Ovary (tissue), 9 donors: ENCODE data around the gene VWA5B1. TPM values are rescaled to one million over a fixed set of nuclear protein-coding genes. Genes with fewer than 3 reads are reported as not detected.

Source experiments
- DNase-seq, 5 donors: peaks; one replicate each; pipeline ENCODE4 v3.0.0-alpha.2; 2019 to 2020
- H3K27ac ChIP-seq, 2 donors: fragments of 200-600 bp; one replicate each; pipeline versions ENCODE4 v1.5.1 to v1.8.0; 2019 to 2022
- H3K27me3 ChIP-seq: fragments of 200-600 bp; one replicate; pipeline ENCODE4 v1.8.0; 2022
- H3K36me3 ChIP-seq: fragments of 200-600 bp; sonication (generic); one replicate; pipeline ENCODE4 v1.5.1; 2019
- H3K4me1 ChIP-seq: one replicate; pipeline ENCODE4 v1.8.1; 2013; ENCODE audit warnings: mild to moderate bottlenecking, moderate library complexity; ENCODE audit not compliant: insufficient read depth
- H3K4me3 ChIP-seq: fragments of 200-600 bp; sonication (generic); one replicate; pipeline ENCODE4 v1.5.1; 2017
- H3K9me3 ChIP-seq, 2 donors: fragments of 200-600 bp in 1 of 2; sonication (generic) in 1 of 2; one replicate each; pipeline versions ENCODE4 v1.5.1 to v1.8.1; 2013 to 2019; ENCODE audit warnings: mild to moderate bottlenecking in 1 of 2, moderate library complexity in 1 of 2
- CTCF ChIP-seq, 3 donors: fragments of 450-650 bp in 2 of 3; fragments of 200-600 bp in 1 of 3; IDR thresholded peaks; one replicate each; pipeline versions ENCODE4 v1.5.1 to v1.8.0; 2016 to 2022; ENCODE audit warnings: antibody characterized with exemption in 3 of 3, mild to moderate bottlenecking in 1 of 3
- EP300 ChIP-seq: sonication (generic); formaldehyde crosslinking; IDR thresholded peaks from one replicate; pipeline ENCODE4 v1.6.1; 2017; ENCODE audit warnings: antibody characterized with exemption
- POLR2A ChIP-seq: fragments of 450-650 bp; IDR thresholded peaks from one replicate; pipeline ENCODE4 v1.6.1; 2017; ENCODE audit warnings: antibody characterized with exemption, mild to moderate bottlenecking, moderate library complexity
- WGBS, 3 donors: extraction: QIAGEN DNeasy Blood & Tissue Kit in 1 of 3; methylation state at CpG; one replicate each; pipeline versions ENCODE4 v1.1.5 to v1.1.7; 2013 to 2017; 5-methylcytosine and 5-hydroxymethylcytosine counted together
- intact Hi-C, 4 donors: fragments of 100-400 bp; cut with DNase I; formaldehyde crosslinking; loops; one replicate each; pipeline versions ENCODE4 v1.11.0 to v1.15.1; 2022 to 2023
- polyA plus RNA-seq, 2 donors: library from polyadenylated mRNA; stranded (reverse); fragments of 200-250 nt in 1 of 2; fragments of 350-450 nt in 1 of 2; fragmentation: Illumina TruSeq in 1 of 2; extraction: RNeasy Lipid Tissue Mini Kit (QIAGEN cat#74804) in 1 of 2; gene quantifications; one replicate each; pipeline ENCODE4 v1.2.3, GENCODE V29; 2013 to 2014
- total RNA-seq, 7 donors: library from RNA; depleted of rRNA in 2 of 7; stranded (reverse); fragments of >200 nt in 2 of 7; fragmentation: NEBNext Ultra II Directional in 3 of 7; extraction: Animal tissue kit (Norgen Biotek cat#: 25700) in 3 of 7; gene quantifications; one replicate each; pipeline versions ENCODE4 v1.1.0 to v1.2.4, GENCODE V29; 2016 to 2023
- donor health status: DM: no; HTN: no; CAD: no; lungs with moderate emphysema.
- donor health status: DM: no; HTN: no; CAD: no.
- donor health status: Bipolar disorder and iron deficiency.
- donor health status: DM: yes; HTN: yes; CAD: no.
- donor health status: DM: no; HTN: no; CAD: no.
- donor health status: DM: yes; HTN: yes; CAD: no.

Gene VWA5B1
- total and polyA plus RNA-seq, 9 donors = 0.10 to 1.5 (median 0.21) TPM; not detected in 5

GRCh38 chr1:20366463-20367115 is 75.9 kb downstream of the VWA5B1 start:
- TF ChIP-seq CTCF (IDR thresholded peaks at IDR 0.05) = no peak
- no peak for TF ChIP-seq EP300
- no peak for TF ChIP-seq POLR2A
- WGBS, 3 donors = 1% methylated on average over 60 to 70 of the region's 70 CpGs
- Histone ChIP-seq H3K36me3 (no peaks in the 10 kb centered on the region), H3K4me3 (no peak overlapping the region), H3K27me3 (no peaks in the 10 kb centered on the region), H3K9me3 (no peaks in the 10 kb centered on the region), H3K4me1 (peaks cover 3% of the 10 kb centered on the region), H3K27ac (no peak overlapping the region)
- intact Hi-C loops = loop anchor here in 1 of 4 donors (10.0 kb wide), 1 partner anchor 442 kb away; the partner anchor contains the start of gene PLA2G2E
- DNase-seq = no peak

GRCh38 chr1:20367116-20367585 is 76.5 kb downstream of the VWA5B1 start:
- H3K27me3 ChIP-seq = no peaks in the 10 kb centered on the region
- TF ChIP-seq POLR2A (no peak), CTCF (IDR thresholded peaks at IDR 0.05) (no peak)
- H3K9me3 ChIP-seq = no peaks in the 10 kb centered on the region
- H3K27ac ChIP-seq = no peak overlapping the region
- intact Hi-C loops = loop anchor here in 1 of 4 donors (10.0 kb wide), 1 partner anchor 442 kb away; the partner anchor contains the start of gene PLA2G2E
- no peak overlapping the region for H3K4me3 ChIP-seq
- peaks cover 3% of the 10 kb centered on the region for H3K4me1 ChIP-seq
- WGBS, 3 donors = 6% methylated on average over 11 of the region's 11 CpGs
- no peak for DNase-seq
- no peaks in the 10 kb centered on the region for H3K36me3 ChIP-seq

- DNase-seq = no peak
- Histone ChIP-seq H3K9me3 (no peaks in the 10 kb centered on the region), H3K27me3 (no peaks in the 10 kb centered on the region), H3K4me3 (no peak overlapping the region), H3K4me1 (peaks cover 3% of the 10 kb centered on the region), H3K36me3 (no peaks in the 10 kb centered on the region), H3K27ac (no peak overlapping the region)
- intact Hi-C loops = loop anchor here in 1 of 4 donors (10.0 kb wide), 1 partner anchor 443 kb away; the partner anchor contains the start of gene PLA2G2E
- WGBS, 3 donors = 33 to 47% (median 40%) methylated on average over 10 of the region's 10 CpGs
- TF ChIP-seq POLR2A = no peak
- TF ChIP-seq CTCF (IDR thresholded peaks at IDR 0.05) = no peak
- TF ChIP-seq EP300 = no peak
Measured at GRCh38 chr1:20367626-20368025, 77.0 kb downstream of the VWA5B1 start.

GRCh38 chr1:20368866-20369470 is 78.3 kb downstream of the VWA5B1 start:
- no peak for DNase-seq
- H3K27me3 ChIP-seq = no peaks in the 10 kb centered on the region
- 80 to 90% (median 84%) methylated on average over 7 of the region's 7 CpGs for WGBS, 3 donors
- H3K9me3 ChIP-seq = no peaks in the 10 kb centered on the region
- no peak overlapping the region for H3K27ac ChIP-seq
- no peak for TF ChIP-seq EP300
- no peak for TF ChIP-seq CTCF (IDR thresholded peaks at IDR 0.05)
- TF ChIP-seq POLR2A = no peak
- no peaks in the 10 kb centered on the region for H3K36me3 ChIP-seq
- H3K4me1 ChIP-seq = peaks cover 3% of the 10 kb centered on the region
- H3K4me3 ChIP-seq = no peak overlapping the region
- intact Hi-C loops = loop anchor here in 1 of 4 donors (10.0 kb wide), 1 partner anchor 444 kb away; the partner anchor contains the start of gene PLA2G2E
